GM12878 (cell line): Measurements from ENCODE around the gene HECTD4. TPM values are rescaled to one million over a fixed set of nuclear protein-coding genes. Genes with fewer than 3 reads are reported as not detected.

Source experiments
- CREM ChIP-seq: IDR thresholded peaks from 2 replicates; pipeline ENCODE4 v1.6.1; 2014; ENCODE audit warnings: antibody characterized with exemption, low read depth
- IRF4 ChIP-seq: IDR thresholded peaks from 2 replicates; pipeline ENCODE4 v1.6.1; 2011; ENCODE audit warnings: low read depth, low read length
- JUNB ChIP-seq: IDR thresholded peaks from 2 replicates; pipeline ENCODE4 v1.6.1; 2016; ENCODE audit warnings: antibody characterized with exemption, mild to moderate bottlenecking
- NFIC ChIP-seq: IDR thresholded peaks from 2 replicates; pipeline ENCODE4 v1.6.1; 2012; ENCODE audit warnings: low read depth, mild to moderate bottlenecking, inconsistent platforms, low read length, moderate library complexity
- RUNX3 ChIP-seq: IDR thresholded peaks from 2 replicates; pipeline ENCODE4 v1.6.1; 2012; ENCODE audit warnings: low read length, inconsistent platforms
- ZBED1 ChIP-seq: IDR thresholded peaks from 2 replicates; pipeline ENCODE4 v1.6.1; 2016; ENCODE audit warnings: borderline replicate concordance
- polyA plus RNA-seq, 11 experiments: library from polyadenylated mRNA; depleted of rRNA in 4 of 11; unstranded in 6 of 11; stranded (reverse) in 5 of 11; fragments of >200 nt; fragmentation: Nextera tagmentation in 4 of 11; fragmentation: Illumina TruSeq in 1 of 11; extraction: Ambion mirVana in 4 of 11; extraction: Trizol in 1 of 11; gene quantifications; 1 replicate in 1 of 11; 2 replicates in 10 of 11; pipeline versions ENCODE4 v1.2.1 to v1.2.3, GENCODE V29; 2011 to 2016; ENCODE audit warnings: inconsistent platforms in 2 of 11, missing spikeins in 2 of 11, low read depth in 1 of 11
- total RNA-seq, 4 experiments: library from RNA; depleted of rRNA in 3 of 4; stranded (reverse); fragments of >200 nt in 3 of 4; fragmentation: Illumina TruSeq in 1 of 4; extraction: Trizol in 1 of 4; gene quantifications; 2 replicates each; pipeline versions ENCODE4 v1.2.1 to v1.2.3, GENCODE V29; 2013 to 2021
- TF ChIP-seq, protein P1 (sequence below): fragments of 450-650 bp; conservative IDR thresholded peaks from 2 replicates; pipeline ENCODE4 v1.6.1; 2017; ENCODE audit warnings: mild to moderate bottlenecking, moderate library complexity
- TF ChIP-seq, protein P2 (sequence below): fragments of 450-650 bp; IDR thresholded peaks from 2 replicates; pipeline ENCODE4 v1.6.1; 2017; ENCODE audit warnings: mild to moderate bottlenecking, moderate library complexity
- TF ChIP-seq, protein P3 (sequence below): IDR thresholded peaks from 2 replicates; pipeline ENCODE4 v1.6.1; 2012; ENCODE audit warnings: low read length, inconsistent platforms

The HECTD4 gene
- total and polyA plus RNA-seq, 10 of the 15 experiments (the other 5 are each of a cell fraction or from before 2014, with no cell fraction given), result 5.8 to 43.9 (median 17.9) TPM

DNA sequence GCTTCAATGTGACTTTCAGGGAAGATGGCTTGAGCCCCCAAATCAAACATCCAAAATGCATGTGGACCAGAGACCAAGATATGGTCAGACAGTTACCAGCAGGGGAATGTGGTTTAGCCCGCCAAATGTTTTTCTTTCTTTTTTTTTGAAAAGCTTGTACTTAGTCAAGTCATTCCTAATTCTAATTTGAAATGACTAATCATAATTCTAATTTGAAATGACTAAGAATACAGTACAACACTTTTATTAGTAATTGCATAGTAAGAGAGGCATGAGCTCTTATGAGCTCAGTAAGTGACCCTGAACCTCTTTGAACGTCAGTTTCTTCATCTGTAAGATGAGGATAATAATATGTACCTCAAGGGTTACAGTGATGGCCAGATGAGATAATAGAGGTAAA is 72.4 kb downstream of the HECTD4 start (continued):
- TF ChIP-seq, protein P1, sequence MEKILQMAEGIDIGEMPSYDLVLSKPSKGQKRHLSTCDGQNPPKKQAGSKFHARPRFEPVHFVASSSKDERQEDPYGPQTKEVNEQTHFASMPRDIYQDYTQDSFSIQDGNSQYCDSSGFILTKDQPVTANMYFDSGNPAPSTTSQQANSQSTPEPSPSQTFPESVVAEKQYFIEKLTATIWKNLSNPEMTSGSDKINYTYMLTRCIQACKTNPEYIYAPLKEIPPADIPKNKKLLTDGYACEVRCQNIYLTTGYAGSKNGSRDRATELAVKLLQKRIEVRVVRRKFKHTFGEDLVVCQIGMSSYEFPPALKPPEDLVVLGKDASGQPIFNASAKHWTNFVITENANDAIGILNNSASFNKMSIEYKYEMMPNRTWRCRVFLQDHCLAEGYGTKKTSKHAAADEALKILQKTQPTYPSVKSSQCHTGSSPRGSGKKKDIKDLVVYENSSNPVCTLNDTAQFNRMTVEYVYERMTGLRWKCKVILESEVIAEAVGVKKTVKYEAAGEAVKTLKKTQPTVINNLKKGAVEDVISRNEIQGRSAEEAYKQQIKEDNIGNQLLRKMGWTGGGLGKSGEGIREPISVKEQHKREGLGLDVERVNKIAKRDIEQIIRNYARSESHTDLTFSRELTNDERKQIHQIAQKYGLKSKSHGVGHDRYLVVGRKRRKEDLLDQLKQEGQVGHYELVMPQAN, result no peak
- TF ChIP-seq, protein P2, sequence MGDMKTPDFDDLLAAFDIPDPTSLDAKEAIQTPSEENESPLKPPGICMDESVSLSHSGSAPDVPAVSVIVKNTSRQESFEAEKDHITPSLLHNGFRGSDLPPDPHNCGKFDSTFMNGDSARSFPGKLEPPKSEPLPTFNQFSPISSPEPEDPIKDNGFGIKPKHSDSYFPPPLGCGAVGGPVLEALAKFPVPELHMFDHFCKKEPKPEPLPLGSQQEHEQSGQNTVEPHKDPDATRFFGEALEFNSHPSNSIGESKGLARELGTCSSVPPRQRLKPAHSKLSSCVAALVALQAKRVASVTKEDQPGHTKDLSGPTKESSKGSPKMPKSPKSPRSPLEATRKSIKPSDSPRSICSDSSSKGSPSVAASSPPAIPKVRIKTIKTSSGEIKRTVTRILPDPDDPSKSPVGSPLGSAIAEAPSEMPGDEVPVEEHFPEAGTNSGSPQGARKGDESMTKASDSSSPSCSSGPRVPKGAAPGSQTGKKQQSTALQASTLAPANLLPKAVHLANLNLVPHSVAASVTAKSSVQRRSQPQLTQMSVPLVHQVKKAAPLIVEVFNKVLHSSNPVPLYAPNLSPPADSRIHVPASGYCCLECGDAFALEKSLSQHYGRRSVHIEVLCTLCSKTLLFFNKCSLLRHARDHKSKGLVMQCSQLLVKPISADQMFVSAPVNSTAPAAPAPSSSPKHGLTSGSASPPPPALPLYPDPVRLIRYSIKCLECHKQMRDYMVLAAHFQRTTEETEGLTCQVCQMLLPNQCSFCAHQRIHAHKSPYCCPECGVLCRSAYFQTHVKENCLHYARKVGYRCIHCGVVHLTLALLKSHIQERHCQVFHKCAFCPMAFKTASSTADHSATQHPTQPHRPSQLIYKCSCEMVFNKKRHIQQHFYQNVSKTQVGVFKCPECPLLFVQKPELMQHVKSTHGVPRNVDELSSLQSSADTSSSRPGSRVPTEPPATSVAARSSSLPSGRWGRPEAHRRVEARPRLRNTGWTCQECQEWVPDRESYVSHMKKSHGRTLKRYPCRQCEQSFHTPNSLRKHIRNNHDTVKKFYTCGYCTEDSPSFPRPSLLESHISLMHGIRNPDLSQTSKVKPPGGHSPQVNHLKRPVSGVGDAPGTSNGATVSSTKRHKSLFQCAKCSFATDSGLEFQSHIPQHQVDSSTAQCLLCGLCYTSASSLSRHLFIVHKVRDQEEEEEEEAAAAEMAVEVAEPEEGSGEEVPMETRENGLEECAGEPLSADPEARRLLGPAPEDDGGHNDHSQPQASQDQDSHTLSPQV, result no peak
- TF ChIP-seq IRF4 (0 out of 2 replicates have a peak, but pooled peaks have one; percentile 13), NFIC (peak; percentile 54; the same call in 1 of the 2 replicates), CREM (peak; percentile 51; the same call in 1 of the 2 replicates), JUNB (peak; percentile 89), RUNX3 (peak; percentile 81), ZBED1 (0 out of 2 replicates have a peak, but pooled peaks have one; percentile 46)
- TF ChIP-seq, protein P3, sequence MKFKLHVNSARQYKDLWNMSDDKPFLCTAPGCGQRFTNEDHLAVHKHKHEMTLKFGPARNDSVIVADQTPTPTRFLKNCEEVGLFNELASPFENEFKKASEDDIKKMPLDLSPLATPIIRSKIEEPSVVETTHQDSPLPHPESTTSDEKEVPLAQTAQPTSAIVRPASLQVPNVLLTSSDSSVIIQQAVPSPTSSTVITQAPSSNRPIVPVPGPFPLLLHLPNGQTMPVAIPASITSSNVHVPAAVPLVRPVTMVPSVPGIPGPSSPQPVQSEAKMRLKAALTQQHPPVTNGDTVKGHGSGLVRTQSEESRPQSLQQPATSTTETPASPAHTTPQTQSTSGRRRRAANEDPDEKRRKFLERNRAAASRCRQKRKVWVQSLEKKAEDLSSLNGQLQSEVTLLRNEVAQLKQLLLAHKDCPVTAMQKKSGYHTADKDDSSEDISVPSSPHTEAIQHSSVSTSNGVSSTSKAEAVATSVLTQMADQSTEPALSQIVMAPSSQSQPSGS, result peak; percentile 49; the same call in 1 of the 2 replicates
- TF ChIP-seq, all 136 proteins: peak for 12
